IMR-90 (cell line): Measurements from ENCODE around the gene IQGAP2. TPM values are rescaled to one million over a fixed set of nuclear protein-coding genes. Genes with fewer than 3 reads are reported as not detected.

Experiments used
- ATAC-seq: fragments of 200-7000 bp; cut with Tn5 transposase; 2 replicates; pipeline ENCODE4 v1.9.1; 2020; ENCODE audit warnings: low read depth, mild to moderate bottlenecking, moderate library complexity
- BruUV-seq: library from RNA; stranded (reverse); fragments of 400-500 nt; replicated peaks from 2 replicates; lab custom pipeline; 2021; lab: Mats Ljungman, UMichigan
- CTCF ChIA-PET: fragments of 300-600 bp; formaldehyde crosslinking; extraction: SDS; loops from one replicate; lab custom pipeline; 2021; ENCODE audit warnings: antibody characterized with exemption; lab: Yijun Ruan, JAX
- POLR2A ChIA-PET: fragments of 300-600 bp; sonication (Branson Sonifier 250); formaldehyde crosslinking; loops from one replicate; lab custom pipeline; 2022; ENCODE audit warnings: antibody characterized with exemption; ENCODE audit not compliant: unreplicated experiment; lab: Charles Lee
- DNase-seq: peaks from one replicate; pipeline ENCODE4 v3.0.0; 2013
- H2AFZ ChIP-seq: replicated peaks from 2 replicates; pipeline ENCODE3; 2013; ENCODE audit warnings: low read length, mild to moderate bottlenecking; ENCODE audit not compliant: poor library complexity
- H2AK5ac ChIP-seq: 2 replicates; pipeline ENCODE4 v1.6.1; 2013; ENCODE audit warnings: low read depth, low read length, inconsistent platforms
- H2AK9ac ChIP-seq: replicated peaks from 2 replicates; pipeline ENCODE3; 2013; ENCODE audit warnings: mild to moderate bottlenecking, low read depth, low read length, moderate library complexity; ENCODE audit not compliant: poor library complexity
- H2BK120ac ChIP-seq: 2 replicates; pipeline ENCODE4 v1.6.1; 2013; ENCODE audit warnings: low read depth, low read length, inconsistent platforms
- H2BK15ac ChIP-seq: 3 replicates; pipeline ENCODE4 v1.6.1; 2013; ENCODE audit warnings: low read depth, low read length, inconsistent platforms
- H2BK20ac ChIP-seq: 2 replicates; pipeline ENCODE4 v1.6.1; 2013; ENCODE audit warnings: low read depth, mild to moderate bottlenecking, inconsistent platforms, low read length, moderate library complexity
- H2BK5ac ChIP-seq: 2 replicates; pipeline ENCODE4 v1.6.1; 2013; ENCODE audit warnings: mild to moderate bottlenecking, low read depth, low read length, inconsistent platforms; ENCODE audit not compliant: poor library complexity, severe bottlenecking
- H3K14ac ChIP-seq: replicated peaks from 2 replicates; pipeline ENCODE4 v1.6.1; 2013; ENCODE audit warnings: low read depth, low read length, inconsistent platforms
- H3K18ac ChIP-seq: 2 replicates; pipeline ENCODE4 v1.6.1; 2013; ENCODE audit warnings: low read depth, low read length, control low read depth
- H3K23ac ChIP-seq: 2 replicates; pipeline ENCODE4 v1.6.1; 2013; ENCODE audit warnings: low read depth, low read length, inconsistent platforms
- H3K27ac ChIP-seq: 2 replicates; pipeline ENCODE4 v1.5.1; 2013; ENCODE audit warnings: mild to moderate bottlenecking, control low read depth, low read length; ENCODE audit not compliant: insufficient read depth
- H3K27me3 ChIP-seq: 2 replicates; pipeline ENCODE4 v1.6.1; 2013; ENCODE audit warnings: low read length; ENCODE audit not compliant: control insufficient read depth, insufficient read depth
- H3K36me3 ChIP-seq: 2 replicates; pipeline ENCODE4 v1.6.1; 2013; ENCODE audit warnings: low read length, mixed read lengths; ENCODE audit not compliant: control insufficient read depth, insufficient read depth
- H3K4ac ChIP-seq: 2 replicates; pipeline ENCODE4 v1.6.1; 2013; ENCODE audit warnings: low read depth, low read length, inconsistent platforms
- H3K4me1 ChIP-seq: 2 replicates; pipeline ENCODE4 v1.6.1; 2013; ENCODE audit warnings: low read length, mixed read lengths; ENCODE audit not compliant: control insufficient read depth, insufficient read depth
- H3K4me2 ChIP-seq: 2 replicates; pipeline ENCODE4 v1.6.1; 2013; ENCODE audit warnings: low read depth, mild to moderate bottlenecking, control low read depth, low read length, moderate library complexity
- H3K4me3 ChIP-seq: 2 replicates; pipeline ENCODE4 v1.5.1; 2013; ENCODE audit warnings: low read depth, mild to moderate bottlenecking, control low read depth, low read length, moderate library complexity; ENCODE audit not compliant: insufficient read depth
- H3K56ac ChIP-seq: 2 replicates; pipeline ENCODE4 v1.6.1; 2013; ENCODE audit warnings: low read length, inconsistent platforms; ENCODE audit not compliant: insufficient read depth; ENCODE audit errors: extremely low read depth
- H3K79me1 ChIP-seq, 2 experiments: 2 replicates each; pipeline ENCODE4 v1.6.1; 2013; ENCODE audit warnings: low read length in 2 of 2, inconsistent platforms in 1 of 2, low read depth in 1 of 2
- H3K9ac ChIP-seq: 2 replicates; pipeline ENCODE4 v1.6.1; 2013; ENCODE audit warnings: low read depth, low read length, control low read depth
- H3K9me1 ChIP-seq: 2 replicates; pipeline ENCODE4 v1.6.1; 2013; ENCODE audit warnings: low read length, inconsistent platforms; ENCODE audit not compliant: insufficient read depth
- H3K9me3 ChIP-seq: 2 replicates; pipeline ENCODE4 v1.6.1; 2013; ENCODE audit warnings: low read length; ENCODE audit not compliant: control insufficient read depth, insufficient read depth
- H4K20me1 ChIP-seq: 2 replicates; pipeline ENCODE4 v1.6.1; 2013; ENCODE audit warnings: low read length, inconsistent platforms; ENCODE audit not compliant: insufficient read depth
- H4K5ac ChIP-seq: 2 replicates; pipeline ENCODE4 v1.6.1; 2013; ENCODE audit warnings: mild to moderate bottlenecking, low read depth, low read length, control low read depth
- H4K8ac ChIP-seq, 2 experiments: 2 replicates each; pipeline ENCODE4 v1.6.1; 2013; ENCODE audit warnings: low read depth in 2 of 2, low read length in 2 of 2, control low read depth in 1 of 2, inconsistent platforms in 1 of 2
- H4K91ac ChIP-seq: 2 replicates; pipeline ENCODE4 v1.6.1; 2013; ENCODE audit warnings: low read depth, low read length, inconsistent platforms; ENCODE audit not compliant: insufficient read depth
- CHD1 ChIP-seq: IDR thresholded peaks from 2 replicates; pipeline ENCODE4 v1.6.1; 2012; ENCODE audit warnings: low read depth, low read length, improper control_type of control experiment
- MAFK ChIP-seq: IDR thresholded peaks from 2 replicates; pipeline ENCODE4 v1.6.1; 2012; ENCODE audit warnings: low read depth, low read length, improper control_type of control experiment
- MAZ ChIP-seq: IDR thresholded peaks from 2 replicates; pipeline ENCODE4 v1.6.1; 2012; ENCODE audit warnings: low read depth, mild to moderate bottlenecking, low read length, improper control_type of control experiment, moderate library complexity, borderline replicate concordance
- MXI1 ChIP-seq: IDR thresholded peaks from 2 replicates; pipeline ENCODE4 v1.6.1; 2012; ENCODE audit warnings: low read depth, mild to moderate bottlenecking, low read length, moderate library complexity, borderline replicate concordance
- RCOR1 ChIP-seq: IDR thresholded peaks from 2 replicates; pipeline ENCODE4 v1.6.1; 2012; ENCODE audit warnings: mild to moderate bottlenecking, low read length, improper control_type of control experiment; ENCODE audit not compliant: insufficient replicate concordance
- SMC3 ChIP-seq: fragments of 150-350 bp; IDR thresholded peaks from 2 replicates; pipeline ENCODE4 v1.6.1; 2016; ENCODE audit warnings: low read depth, mild to moderate bottlenecking, antibody characterized with exemption, low read length, moderate library complexity
- whole genome bisulfite sequencing, 2 experiments: methylation state at CpG; one replicate each; pipeline versions ENCODE4 v1.1.5 to v1.1.7; 2013; ENCODE audit warnings: missing lambda C conversion rate in 2 of 2; ENCODE audit not compliant: insufficient read length in 1 of 2; ENCODE audit errors: extremely low coverage in 2 of 2; 5-methylcytosine and 5-hydroxymethylcytosine counted together
- dilution Hi-C: fragments of 300-500 bp; cut with HindIII; formaldehyde crosslinking; loops from one replicate; pipeline ENCODE4 v1.14.3; 2018; ENCODE audit warnings: low sequenced_read_pairs; ENCODE audit not compliant: unreplicated experiment
- in situ Hi-C: fragments of 300-500 bp; cut with MboI; formaldehyde crosslinking; loops from 3 replicates; pipeline ENCODE4 v1.14.3; 2019; ENCODE audit warnings: low sequenced_read_pairs, inconsistent platforms, mixed read lengths
- intact Hi-C: fragments of 100-400 bp; cut with micrococcal nuclease; formaldehyde crosslinking; loops from 2 replicates; pipeline ENCODE4 v1.10.0; 2022
- polyA plus RNA-seq, 3 experiments: library from polyadenylated mRNA; depleted of rRNA; stranded (reverse); fragments of >200 nt; gene quantifications; 2 replicates each; pipeline ENCODE4 v1.2.3, GENCODE V29; 2012; ENCODE audit warnings: low replicate concordance in 1 of 3
- total RNA-seq: library from RNA; depleted of rRNA; stranded (reverse); fragments of >200 nt; gene quantifications from 2 replicates; pipeline ENCODE4 v1.2.3, GENCODE V29; 2012
- TF ChIP-seq, protein P1 (sequence below): fragments of 150-350 bp; IDR thresholded peaks from 2 replicates; pipeline ENCODE4 v1.6.1; 2016; ENCODE audit warnings: low read depth, mild to moderate bottlenecking, low read length, moderate library complexity, borderline replicate concordance
- TF ChIP-seq, protein P2 (sequence below): fragments of 150-350 bp; IDR thresholded peaks from 2 replicates; pipeline ENCODE4 v1.6.1; 2017; ENCODE audit warnings: mild to moderate bottlenecking, antibody characterized with exemption, low read length, low read depth

IQGAP2 gene
- total and polyA plus RNA-seq, 2 of the 4 experiments (the other 2 are of a cell fraction): 0.21 to 0.36 TPM

DNA sequence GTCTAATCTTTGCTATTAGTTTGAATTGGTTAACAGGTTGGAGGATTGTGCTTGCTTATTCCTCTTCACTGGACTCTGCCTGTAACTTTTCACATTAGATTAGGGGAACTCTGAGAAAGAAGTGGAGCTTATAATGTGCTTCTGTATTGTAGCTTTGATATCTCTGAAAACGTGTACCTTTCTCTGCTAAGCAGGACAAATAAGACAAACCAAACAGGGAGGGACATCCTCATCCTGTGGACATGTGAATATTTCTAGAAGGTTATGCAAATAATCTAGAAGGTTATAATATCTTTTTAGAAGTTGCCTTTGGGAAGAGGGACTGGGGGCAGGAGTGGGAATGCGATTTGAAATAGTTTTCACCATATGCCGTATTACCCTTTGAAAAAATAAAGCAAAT, 11.7 kb downstream of the IQGAP2 start:
- DNase-seq: no peak
- Histone ChIP-seq H3K18ac (no peak overlapping the region), H3K56ac (no peak overlapping the region), H2AK5ac (no peak overlapping the region), H3K4me3 (no peak overlapping the region), H3K4me1 (no peaks in the 10 kb centered on the region), H3K4me2 (no peak overlapping the region), H2AK9ac (no peak overlapping the region), H3K14ac (no peak overlapping the region), H3K9ac (no peak overlapping the region), H3K23ac (no peak overlapping the region), H3K27me3 (peaks cover 1% of the 10 kb centered on the region), H3K36me3 (no peaks in the 10 kb centered on the region), H2BK15ac (no peak overlapping the region), H2BK120ac (no peak overlapping the region), H3K9me3 (no peaks in the 10 kb centered on the region), H3K9me1 (no peaks in the 10 kb centered on the region), H2BK5ac (no peak overlapping the region), H3K79me1 (no peaks in the 10 kb centered on the region), H3K27ac (no peak overlapping the region), H4K91ac (no peak overlapping the region), H4K8ac (no peak overlapping the region), H4K20me1 (no peaks in the 10 kb centered on the region), H4K5ac (no peak overlapping the region), H3K4ac (no peak overlapping the region), H2BK20ac (no peak overlapping the region), H2AFZ (no peak overlapping the region)
- no TSS peak for BruUV-seq
- TF ChIP-seq SMC3 (no peak), MAZ (no peak), CHD1 (no peak), MAFK (no peak), RCOR1 (no peak), MXI1 (no peak)
- TF ChIP-seq, protein P1, sequence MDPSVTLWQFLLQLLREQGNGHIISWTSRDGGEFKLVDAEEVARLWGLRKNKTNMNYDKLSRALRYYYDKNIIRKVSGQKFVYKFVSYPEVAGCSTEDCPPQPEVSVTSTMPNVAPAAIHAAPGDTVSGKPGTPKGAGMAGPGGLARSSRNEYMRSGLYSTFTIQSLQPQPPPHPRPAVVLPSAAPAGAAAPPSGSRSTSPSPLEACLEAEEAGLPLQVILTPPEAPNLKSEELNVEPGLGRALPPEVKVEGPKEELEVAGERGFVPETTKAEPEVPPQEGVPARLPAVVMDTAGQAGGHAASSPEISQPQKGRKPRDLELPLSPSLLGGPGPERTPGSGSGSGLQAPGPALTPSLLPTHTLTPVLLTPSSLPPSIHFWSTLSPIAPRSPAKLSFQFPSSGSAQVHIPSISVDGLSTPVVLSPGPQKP: no peak
- TF ChIP-seq, protein P2, sequence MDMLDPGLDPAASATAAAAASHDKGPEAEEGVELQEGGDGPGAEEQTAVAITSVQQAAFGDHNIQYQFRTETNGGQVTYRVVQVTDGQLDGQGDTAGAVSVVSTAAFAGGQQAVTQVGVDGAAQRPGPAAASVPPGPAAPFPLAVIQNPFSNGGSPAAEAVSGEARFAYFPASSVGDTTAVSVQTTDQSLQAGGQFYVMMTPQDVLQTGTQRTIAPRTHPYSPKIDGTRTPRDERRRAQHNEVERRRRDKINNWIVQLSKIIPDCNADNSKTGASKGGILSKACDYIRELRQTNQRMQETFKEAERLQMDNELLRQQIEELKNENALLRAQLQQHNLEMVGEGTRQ: no peak
- ChIA-PET POLR2A (no interaction called here), CTCF (no interaction called here)
- intact Hi-C loops (no loop called here), dilution Hi-C loops (no loop called here), in situ Hi-C loops (no loop called here)
- WGBS, 2 experiments: 86% methylated on average over 2 of the region's 3 CpGs; no CpG with 5 or more reads in 1 of the 2 experiments
- ATAC-seq: no peak
